ENCODE measurements around the gene GRSF1.

- TF ChIP-seq EZH2 (IDR thresholded peaks at IDR 0.05; ENCODE audit: borderline replicate concordance, low read depth, low read length, severe bottlenecking) (no peak), CTCF (IDR thresholded peaks at IDR 0.05; ENCODE audit: borderline replicate concordance, extremely low read depth, low read length, poor library complexity, severe bottlenecking) (no peak)
Observed at GRCh38 chr4:70844180-70844579, 4.5 kb upstream of the GRSF1 start.
